ENCODE results near the gene EXOC4. TPM values are rescaled to one million over a fixed set of nuclear protein-coding genes. Genes with fewer than 3 reads are reported as not detected.

EXOC4 gene
- total RNA-seq, 1 experiment from 2014 or later = 75.8 TPM

DNA sequence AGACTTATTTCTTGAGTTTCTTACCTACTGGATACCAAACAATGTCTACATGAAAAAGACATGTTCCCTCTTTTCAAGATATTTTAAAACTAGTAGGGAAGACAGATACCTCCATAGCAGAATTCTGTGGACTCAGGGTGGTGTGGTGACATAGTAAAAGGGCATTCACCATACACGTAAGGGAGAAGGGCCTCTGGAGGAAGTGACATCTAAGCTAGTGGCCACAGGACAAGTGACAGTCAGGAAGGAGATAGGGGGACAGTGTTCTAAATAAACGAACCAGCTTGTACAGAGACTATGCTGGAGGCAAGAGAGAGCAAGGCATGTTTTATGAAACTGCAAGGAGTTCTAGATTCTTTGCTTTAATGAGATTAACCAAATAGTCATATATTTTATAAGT lies 552.5 kb downstream of the EXOC4 start:
- Mint-ChIP-seq H3K27ac (no peak overlapping the region), H3K27me3 (ENCODE audit: low read depth) (no peaks in the 10 kb centered on the region), H3K4me3 (no peak overlapping the region), H3K9me3 (no peaks in the 10 kb centered on the region), H3K4me1 (no peaks in the 10 kb centered on the region), H3K36me3 (ENCODE audit: insufficient read depth in 1 of 3, low read depth in 3 of 3) (no peaks in the 10 kb centered on the region)
- no peak overlapping the region for H4K8ac ChIP-seq (replicated peaks; ENCODE audit: insufficient read length, low read depth, low read length)
- H4K91ac ChIP-seq (ENCODE audit: insufficient read length, low read depth, low read length) = no peak overlapping the region
- no peak overlapping the region for H3K14ac ChIP-seq (ENCODE audit: insufficient read depth, low read length)
- WGBS (ENCODE audit: extremely low coverage, insufficient read length, low lambda C conversion rate) = no CpG with 5 or more reads among the region's 2 CpGs
- no peaks in the 10 kb centered on the region for H3K79me1 ChIP-seq (ENCODE audit: insufficient read depth, low read depth, low read length, poor library complexity, severe bottlenecking)
- H3K18ac ChIP-seq (ENCODE audit: insufficient read length, low read depth, low read length) = no peak overlapping the region
- no peak overlapping the region for H3K27ac ChIP-seq (ENCODE audit: insufficient read length, low read depth, low read length)
- no peak overlapping the region for H3T11ph ChIP-seq (ENCODE audit: low read length)
- no peak overlapping the region for H3K4ac ChIP-seq (ENCODE audit: low read depth, low read length)
- DNase-seq = no peak
- H3K23ac ChIP-seq (ENCODE audit: insufficient read length, low read depth, low read length) = no peak overlapping the region
- no peak overlapping the region for H2BK15ac ChIP-seq (ENCODE audit: low read depth, low read length)
- H4K5ac ChIP-seq (ENCODE audit: insufficient read length, low read depth, low read length) = no peak overlapping the region
- H3K9me3 ChIP-seq (ENCODE audit: control insufficient read depth, low read depth, low read length) = no peaks in the 10 kb centered on the region
- no peak overlapping the region for H3K9ac ChIP-seq (ENCODE audit: extremely low read depth, insufficient read length, low read length)
- H3K4me2 ChIP-seq (ENCODE audit: insufficient read depth, insufficient read length, low read length) = no peak overlapping the region
- no peak overlapping the region for H2AK5ac ChIP-seq (ENCODE audit: insufficient read length, low read length)
- H3K79me2 ChIP-seq (ENCODE audit: insufficient read depth, low read length) = no peaks in the 10 kb centered on the region
- no peak overlapping the region for H2BK5ac ChIP-seq (ENCODE audit: insufficient read length, low read length)
- no peak overlapping the region for H2BK120ac ChIP-seq (ENCODE audit: low read depth, low read length, poor library complexity, severe bottlenecking)
- H4K20me1 ChIP-seq (ENCODE audit: control insufficient read depth, insufficient read depth, insufficient read length) = no peaks in the 10 kb centered on the region
- TF ChIP-seq, protein P1, sequence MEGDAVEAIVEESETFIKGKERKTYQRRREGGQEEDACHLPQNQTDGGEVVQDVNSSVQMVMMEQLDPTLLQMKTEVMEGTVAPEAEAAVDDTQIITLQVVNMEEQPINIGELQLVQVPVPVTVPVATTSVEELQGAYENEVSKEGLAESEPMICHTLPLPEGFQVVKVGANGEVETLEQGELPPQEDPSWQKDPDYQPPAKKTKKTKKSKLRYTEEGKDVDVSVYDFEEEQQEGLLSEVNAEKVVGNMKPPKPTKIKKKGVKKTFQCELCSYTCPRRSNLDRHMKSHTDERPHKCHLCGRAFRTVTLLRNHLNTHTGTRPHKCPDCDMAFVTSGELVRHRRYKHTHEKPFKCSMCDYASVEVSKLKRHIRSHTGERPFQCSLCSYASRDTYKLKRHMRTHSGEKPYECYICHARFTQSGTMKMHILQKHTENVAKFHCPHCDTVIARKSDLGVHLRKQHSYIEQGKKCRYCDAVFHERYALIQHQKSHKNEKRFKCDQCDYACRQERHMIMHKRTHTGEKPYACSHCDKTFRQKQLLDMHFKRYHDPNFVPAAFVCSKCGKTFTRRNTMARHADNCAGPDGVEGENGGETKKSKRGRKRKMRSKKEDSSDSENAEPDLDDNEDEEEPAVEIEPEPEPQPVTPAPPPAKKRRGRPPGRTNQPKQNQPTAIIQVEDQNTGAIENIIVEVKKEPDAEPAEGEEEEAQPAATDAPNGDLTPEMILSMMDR (conservative IDR thresholded peaks at IDR 0.05) = no peak
- no peak overlapping the region for H2AFZ ChIP-seq (ENCODE audit: low read length)
- no peaks in the 10 kb centered on the region for H3K23me2 ChIP-seq (ENCODE audit: insufficient read length, low read depth, low read length, poor library complexity, severe bottlenecking)
- no peak overlapping the region for H3K56ac ChIP-seq (ENCODE audit: insufficient read length, low read depth, low read length)
- H3K4me1 ChIP-seq (ENCODE audit: insufficient read depth, low read length) = no peaks in the 10 kb centered on the region
- H3K27me3 ChIP-seq (ENCODE audit: insufficient read depth, low read length) = no peaks in the 10 kb centered on the region
- H2BK20ac ChIP-seq (ENCODE audit: low read depth, low read length, poor library complexity, severe bottlenecking) = no peak overlapping the region
- no peak overlapping the region for H2BK12ac ChIP-seq (ENCODE audit: insufficient read length, low read depth, low read length)
